ENCODE measurements around the gene PDCD6IP. TPM values are rescaled to one million over a fixed set of nuclear protein-coding genes. Genes with fewer than 3 reads are reported as not detected.

Gene PDCD6IP
- polyA plus RNA-seq, 1 donor from 2014 or later = 196 TPM

DNA sequence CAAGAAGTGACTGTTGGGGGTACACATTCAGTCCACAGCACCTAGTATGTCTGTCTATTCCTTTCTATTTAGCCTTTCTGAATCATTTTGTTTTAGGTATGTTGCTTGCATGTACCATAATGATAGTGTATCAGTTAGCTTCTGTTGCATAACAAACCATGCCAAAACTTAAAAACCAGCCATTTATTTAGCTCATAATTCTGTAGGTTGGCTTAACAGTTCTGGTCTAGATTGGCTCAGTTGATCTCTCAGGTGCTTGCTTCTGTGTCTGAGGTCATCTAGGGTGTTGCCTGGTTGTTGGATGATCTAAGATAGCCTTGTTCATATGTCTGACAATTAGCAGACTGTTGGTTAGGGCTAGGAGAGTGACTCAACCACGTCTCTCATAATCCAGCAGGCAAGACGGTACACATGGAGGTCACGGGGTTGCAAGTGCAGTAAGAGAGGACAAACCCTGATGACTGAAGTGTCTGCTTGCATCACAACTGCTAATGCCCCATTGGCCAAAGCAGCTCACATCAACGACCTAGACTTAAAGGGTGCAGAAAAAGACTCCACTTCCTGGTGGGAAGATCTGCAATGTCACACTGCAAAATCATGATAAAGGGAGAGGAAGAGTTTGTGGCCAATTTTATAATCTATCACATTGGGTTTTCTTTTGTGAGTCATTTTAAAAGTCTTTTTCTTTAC is 6.8 kb upstream of the PDCD6IP start:
- H4K20me1 ChIP-seq (ENCODE audit: insufficient read depth) = no peaks in the 10 kb centered on the region
- no peak overlapping the region for H3K4me3 ChIP-seq (ENCODE audit: low read length)
- no peaks in the 10 kb centered on the region for H3K9me2 ChIP-seq (ENCODE audit: insufficient read depth, low read length)
- no peaks in the 10 kb centered on the region for H3K9me3 ChIP-seq (ENCODE audit: low read length)
- H3K4me2 ChIP-seq (ENCODE audit: low read length) = no peak overlapping the region
- H3K27ac ChIP-seq (ENCODE audit: low read length) = no peak overlapping the region
- H3K36me3 ChIP-seq (ENCODE audit: insufficient read depth, low read length) = no peaks in the 10 kb centered on the region
- H3K9ac ChIP-seq (ENCODE audit: low read length) = no peak overlapping the region
- H2AFZ ChIP-seq (ENCODE audit: low read depth, low read length) = no peak overlapping the region
- no peaks in the 10 kb centered on the region for H3K27me3 ChIP-seq (ENCODE audit: insufficient read depth, low read depth, low read length)
- no peaks in the 10 kb centered on the region for H3K79me2 ChIP-seq (replicated peaks; ENCODE audit: insufficient read depth, low read length)
- TF ChIP-seq MXI1 (conservative IDR thresholded peaks at IDR 0.05; ENCODE audit: poor library complexity, severe bottlenecking) (no peak), SMC3 (conservative IDR thresholded peaks at IDR 0.05; ENCODE audit: poor library complexity) (no peak), RAD21 (conservative IDR thresholded peaks at IDR 0.05) (no peak), TAF1 (IDR thresholded peaks at IDR 0.05; ENCODE audit: low read depth) (no peak), EP300 (conservative IDR thresholded peaks at IDR 0.05; ENCODE audit: poor library complexity, severe bottlenecking) (no peak), POLR2AphosphoS5 (IDR thresholded peaks at IDR 0.05) (no peak), EZH2 (IDR thresholded peaks at IDR 0.05; ENCODE audit: borderline replicate concordance, insufficient read depth, low read length, poor library complexity, severe bottlenecking) (no peak)
- TF ChIP-seq, protein P1, sequence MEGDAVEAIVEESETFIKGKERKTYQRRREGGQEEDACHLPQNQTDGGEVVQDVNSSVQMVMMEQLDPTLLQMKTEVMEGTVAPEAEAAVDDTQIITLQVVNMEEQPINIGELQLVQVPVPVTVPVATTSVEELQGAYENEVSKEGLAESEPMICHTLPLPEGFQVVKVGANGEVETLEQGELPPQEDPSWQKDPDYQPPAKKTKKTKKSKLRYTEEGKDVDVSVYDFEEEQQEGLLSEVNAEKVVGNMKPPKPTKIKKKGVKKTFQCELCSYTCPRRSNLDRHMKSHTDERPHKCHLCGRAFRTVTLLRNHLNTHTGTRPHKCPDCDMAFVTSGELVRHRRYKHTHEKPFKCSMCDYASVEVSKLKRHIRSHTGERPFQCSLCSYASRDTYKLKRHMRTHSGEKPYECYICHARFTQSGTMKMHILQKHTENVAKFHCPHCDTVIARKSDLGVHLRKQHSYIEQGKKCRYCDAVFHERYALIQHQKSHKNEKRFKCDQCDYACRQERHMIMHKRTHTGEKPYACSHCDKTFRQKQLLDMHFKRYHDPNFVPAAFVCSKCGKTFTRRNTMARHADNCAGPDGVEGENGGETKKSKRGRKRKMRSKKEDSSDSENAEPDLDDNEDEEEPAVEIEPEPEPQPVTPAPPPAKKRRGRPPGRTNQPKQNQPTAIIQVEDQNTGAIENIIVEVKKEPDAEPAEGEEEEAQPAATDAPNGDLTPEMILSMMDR (IDR thresholded peaks at IDR 0.05; ENCODE audit: poor library complexity, severe bottlenecking) = no peak
- TF ChIP-seq, protein P2, sequence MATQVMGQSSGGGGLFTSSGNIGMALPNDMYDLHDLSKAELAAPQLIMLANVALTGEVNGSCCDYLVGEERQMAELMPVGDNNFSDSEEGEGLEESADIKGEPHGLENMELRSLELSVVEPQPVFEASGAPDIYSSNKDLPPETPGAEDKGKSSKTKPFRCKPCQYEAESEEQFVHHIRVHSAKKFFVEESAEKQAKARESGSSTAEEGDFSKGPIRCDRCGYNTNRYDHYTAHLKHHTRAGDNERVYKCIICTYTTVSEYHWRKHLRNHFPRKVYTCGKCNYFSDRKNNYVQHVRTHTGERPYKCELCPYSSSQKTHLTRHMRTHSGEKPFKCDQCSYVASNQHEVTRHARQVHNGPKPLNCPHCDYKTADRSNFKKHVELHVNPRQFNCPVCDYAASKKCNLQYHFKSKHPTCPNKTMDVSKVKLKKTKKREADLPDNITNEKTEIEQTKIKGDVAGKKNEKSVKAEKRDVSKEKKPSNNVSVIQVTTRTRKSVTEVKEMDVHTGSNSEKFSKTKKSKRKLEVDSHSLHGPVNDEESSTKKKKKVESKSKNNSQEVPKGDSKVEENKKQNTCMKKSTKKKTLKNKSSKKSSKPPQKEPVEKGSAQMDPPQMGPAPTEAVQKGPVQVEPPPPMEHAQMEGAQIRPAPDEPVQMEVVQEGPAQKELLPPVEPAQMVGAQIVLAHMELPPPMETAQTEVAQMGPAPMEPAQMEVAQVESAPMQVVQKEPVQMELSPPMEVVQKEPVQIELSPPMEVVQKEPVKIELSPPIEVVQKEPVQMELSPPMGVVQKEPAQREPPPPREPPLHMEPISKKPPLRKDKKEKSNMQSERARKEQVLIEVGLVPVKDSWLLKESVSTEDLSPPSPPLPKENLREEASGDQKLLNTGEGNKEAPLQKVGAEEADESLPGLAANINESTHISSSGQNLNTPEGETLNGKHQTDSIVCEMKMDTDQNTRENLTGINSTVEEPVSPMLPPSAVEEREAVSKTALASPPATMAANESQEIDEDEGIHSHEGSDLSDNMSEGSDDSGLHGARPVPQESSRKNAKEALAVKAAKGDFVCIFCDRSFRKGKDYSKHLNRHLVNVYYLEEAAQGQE (IDR thresholded peaks at IDR 0.05; ENCODE audit: borderline replicate concordance) = no peak
- no peaks in the 10 kb centered on the region for H3F3A ChIP-seq (ENCODE audit: insufficient read depth, low read length, poor library complexity, severe bottlenecking)

DNA sequence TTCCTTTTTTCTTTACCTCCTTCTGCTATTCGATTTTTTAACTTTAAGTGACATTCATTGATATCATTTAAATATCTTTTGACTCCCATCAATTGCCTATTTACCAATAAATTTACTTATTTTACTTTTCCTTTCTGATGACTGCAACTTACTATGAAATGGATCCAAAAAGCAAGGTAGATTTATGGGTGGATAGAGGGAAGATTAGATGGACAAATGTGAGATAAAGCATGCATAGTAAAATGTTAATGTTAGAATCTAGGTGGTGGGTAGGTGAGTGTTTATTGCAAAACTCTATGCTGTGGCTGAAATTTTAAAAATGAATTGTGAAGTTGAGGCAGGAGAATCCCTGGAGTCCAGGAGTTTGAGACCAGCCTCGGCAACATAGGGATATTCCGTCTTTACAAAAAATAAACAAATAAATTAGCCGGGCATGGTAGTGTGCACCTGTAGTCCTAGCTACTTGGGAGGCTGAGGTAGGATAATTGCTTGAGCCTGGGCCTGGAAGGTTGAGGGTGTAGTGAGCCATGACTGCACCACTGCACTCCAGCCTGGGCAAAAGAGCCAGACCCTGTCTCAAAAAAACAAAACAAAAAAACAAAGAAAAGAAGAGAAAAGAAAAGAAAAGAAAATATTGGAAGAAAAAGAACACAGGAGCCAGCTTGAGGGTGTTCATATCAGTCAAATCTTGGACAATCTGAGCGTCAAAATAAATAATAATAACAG is 6.1 kb upstream of the PDCD6IP start:
- Histone ChIP-seq H3K4me2 (ENCODE audit: low read length) (no peak overlapping the region), H3K27me3 (ENCODE audit: insufficient read depth, low read depth, low read length) (no peaks in the 10 kb centered on the region), H3K9me3 (ENCODE audit: low read length) (no peaks in the 10 kb centered on the region), H2AFZ (ENCODE audit: low read depth, low read length) (no peak overlapping the region), H4K20me1 (ENCODE audit: insufficient read depth) (no peaks in the 10 kb centered on the region), H3K9me2 (ENCODE audit: insufficient read depth, low read length) (no peaks in the 10 kb centered on the region), H3K9ac (ENCODE audit: low read length) (no peak overlapping the region), H3K79me2 (replicated peaks; ENCODE audit: insufficient read depth, low read length) (no peaks in the 10 kb centered on the region), H3K36me3 (ENCODE audit: insufficient read depth, low read length) (no peaks in the 10 kb centered on the region), H3F3A (ENCODE audit: insufficient read depth, low read length, poor library complexity, severe bottlenecking) (no peaks in the 10 kb centered on the region), H3K27ac (ENCODE audit: low read length) (no peak overlapping the region), H3K4me3 (ENCODE audit: low read length) (no peak overlapping the region)
- TF ChIP-seq POLR2AphosphoS5 (IDR thresholded peaks at IDR 0.05) = no peak
- TF ChIP-seq EZH2 (IDR thresholded peaks at IDR 0.05; ENCODE audit: borderline replicate concordance, insufficient read depth, low read length, poor library complexity, severe bottlenecking) = no peak
- TF ChIP-seq, protein P2 (IDR thresholded peaks at IDR 0.05; ENCODE audit: borderline replicate concordance) = no peak
- TF ChIP-seq, protein P1 (IDR thresholded peaks at IDR 0.05; ENCODE audit: poor library complexity, severe bottlenecking) = no peak
- no peak for TF ChIP-seq TAF1 (IDR thresholded peaks at IDR 0.05; ENCODE audit: low read depth)
- TF ChIP-seq SMC3 (conservative IDR thresholded peaks at IDR 0.05; ENCODE audit: poor library complexity) = no peak
- TF ChIP-seq EP300 (conservative IDR thresholded peaks at IDR 0.05; ENCODE audit: poor library complexity, severe bottlenecking) = no peak
- TF ChIP-seq RAD21 (conservative IDR thresholded peaks at IDR 0.05) = no peak
- no peak for TF ChIP-seq MXI1 (conservative IDR thresholded peaks at IDR 0.05; ENCODE audit: poor library complexity, severe bottlenecking)
